ENCODE measurements around the gene DENND4A.
"Not testable (repeated sequence)": the region's sequence is repeated elsewhere in the genome, so short reads cannot be mapped to it uniquely, and the experiment has no call there.

Gene DENND4A

DNA sequence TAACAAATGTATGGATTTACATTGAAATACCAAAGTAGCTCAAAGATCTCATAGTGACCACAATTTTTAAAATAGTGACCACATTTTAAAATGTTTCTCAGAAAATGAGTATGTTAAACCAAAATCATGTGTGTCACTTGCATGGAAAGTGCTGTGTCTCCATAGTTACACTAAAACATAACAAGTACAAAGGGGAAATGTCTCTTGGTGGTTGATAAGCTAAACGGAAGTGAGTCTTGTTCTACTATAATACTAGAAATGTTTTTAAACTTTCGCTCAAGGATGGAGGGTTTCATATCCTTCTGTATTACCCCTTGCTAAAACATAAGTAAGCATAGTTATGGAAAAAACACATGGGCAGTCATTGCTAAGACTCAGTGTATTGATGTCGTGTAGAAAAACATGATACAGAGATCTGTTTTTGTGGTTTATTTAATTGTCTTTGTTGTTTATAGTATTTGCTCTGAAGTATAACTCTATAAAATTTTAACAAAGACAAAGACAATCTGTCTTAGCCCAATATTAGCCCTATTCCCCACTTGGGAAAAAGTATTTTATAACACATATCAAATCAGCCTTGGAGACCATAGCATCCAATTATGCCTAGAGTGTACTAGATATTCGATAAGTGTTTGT lies 27.0 kb upstream of the DENND4A start:
- DNase-seq, result no peak

DNA sequence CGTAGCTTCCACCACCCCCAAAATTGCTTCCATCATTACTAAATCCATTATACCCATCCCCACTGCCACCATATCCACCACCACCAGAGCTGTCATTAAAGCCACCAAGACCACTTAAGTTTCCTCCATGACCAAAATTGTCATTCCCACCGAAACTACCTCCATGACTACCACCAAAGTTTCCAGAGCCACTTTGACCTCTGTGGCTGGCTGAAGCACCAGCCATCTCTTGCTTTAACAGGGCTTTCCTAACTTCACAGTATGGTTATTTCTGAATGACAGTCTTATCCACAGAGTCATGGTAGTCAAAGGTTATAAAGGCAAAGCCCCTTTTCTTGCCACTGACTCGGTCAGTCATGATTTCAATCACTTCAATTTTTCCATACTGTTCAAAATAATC lies 24.3 kb upstream of the DENND4A start:
- peak in 1 of 2 experiments; percentile 35 for DNase-seq

DNA sequence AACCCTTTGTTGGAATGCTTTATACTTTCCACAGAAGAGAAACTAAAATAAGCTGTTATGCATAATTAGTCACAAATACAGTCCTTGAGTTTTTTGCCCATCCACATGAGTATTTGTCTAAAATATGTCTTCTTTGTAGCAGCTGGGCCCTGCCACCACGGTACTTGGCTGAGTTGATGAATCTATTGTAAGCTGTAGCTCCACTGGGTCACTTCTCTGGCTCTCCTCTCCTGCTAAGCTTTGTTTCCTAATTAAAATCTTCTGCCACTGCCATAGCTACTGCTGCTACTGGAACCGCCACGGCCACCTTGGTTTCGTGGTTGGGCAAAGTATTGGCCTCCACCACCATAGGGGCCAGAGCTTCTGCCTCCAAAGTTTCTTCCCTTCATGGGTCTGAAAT lies 23.9 kb upstream of the DENND4A start:
- DNase-seq, result not testable (repeated sequence)

DNA sequence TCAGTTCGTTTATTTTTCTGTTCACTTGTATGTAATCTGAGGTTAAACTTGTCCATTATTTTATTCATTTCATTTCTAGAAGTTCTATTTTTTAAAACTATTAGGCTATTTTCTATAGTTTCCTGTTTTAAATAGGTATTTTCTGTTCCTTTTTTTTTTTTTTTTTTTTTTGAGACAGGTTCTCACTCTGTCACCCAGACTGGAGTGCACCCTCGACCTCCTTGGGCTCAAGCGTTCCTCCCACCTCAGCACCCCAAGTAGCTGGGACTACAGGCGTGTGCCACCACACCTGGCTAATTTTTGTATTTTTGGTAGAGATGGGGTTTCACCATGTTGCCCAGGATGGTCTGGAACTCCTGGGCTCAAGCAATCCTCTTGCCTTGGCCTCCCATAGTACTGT lies 22.2 kb upstream of the DENND4A start:
- not testable (repeated sequence) for DNase-seq

DNA sequence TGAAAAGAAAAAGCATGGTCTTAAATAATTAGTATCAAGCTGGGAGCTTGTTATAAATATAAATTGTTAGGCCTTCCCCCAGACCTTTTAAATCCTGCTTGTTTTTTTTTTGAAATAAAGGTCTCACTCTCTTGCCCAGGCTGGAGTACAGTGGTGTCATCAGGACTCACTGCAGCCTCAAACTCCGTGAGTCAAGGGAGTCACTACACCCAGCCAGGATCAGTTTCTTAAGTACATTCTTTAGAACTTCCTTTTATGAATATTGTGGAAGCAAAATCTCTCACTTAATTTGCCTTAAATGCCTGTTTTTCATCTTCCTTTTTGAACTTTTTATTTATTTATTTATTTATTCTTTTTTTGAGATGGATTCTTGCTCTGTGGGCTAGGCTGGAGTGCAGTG lies 20.8 kb upstream of the DENND4A start:
- no peak for DNase-seq

DNA sequence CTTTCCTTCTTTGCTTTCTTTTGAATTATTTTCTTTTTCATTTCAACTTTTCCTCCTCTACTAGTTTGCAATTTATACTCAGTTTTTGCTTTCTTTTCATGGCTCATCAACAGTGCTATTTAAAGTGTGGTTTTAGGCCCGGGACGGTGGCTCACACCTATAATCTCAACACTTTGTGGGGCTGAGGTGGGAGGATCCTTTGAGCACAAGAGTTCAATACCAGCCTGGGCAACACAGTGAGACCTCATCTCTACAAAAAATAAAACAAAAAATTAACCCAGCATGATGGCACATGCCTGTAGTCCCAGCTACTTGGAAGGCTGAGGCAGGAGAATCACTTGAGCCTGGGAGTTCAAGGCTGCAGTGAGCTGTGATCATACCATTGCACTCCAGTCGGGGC lies 20.4 kb upstream of the DENND4A start:
- no peak for DNase-seq

DNA sequence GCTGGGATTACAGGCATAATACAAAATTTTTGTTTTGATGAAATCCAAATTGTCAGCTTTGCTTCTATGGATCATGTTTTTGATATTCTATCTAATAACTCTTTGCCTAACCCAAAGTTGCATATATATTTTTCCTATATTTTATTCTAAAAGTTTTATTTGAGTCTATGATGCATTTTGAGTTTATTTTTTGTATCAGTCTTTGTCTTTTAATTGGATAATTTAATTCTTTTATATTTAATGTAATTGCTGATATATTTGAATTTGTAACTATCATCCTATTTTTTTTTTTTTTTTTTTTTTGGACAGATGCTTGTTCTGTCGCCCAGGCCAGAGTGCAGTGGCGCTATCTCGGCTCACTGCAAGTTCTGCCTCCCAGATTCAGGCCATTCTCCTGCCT lies 19.7 kb upstream of the DENND4A start:
- no peak for DNase-seq

DNA sequence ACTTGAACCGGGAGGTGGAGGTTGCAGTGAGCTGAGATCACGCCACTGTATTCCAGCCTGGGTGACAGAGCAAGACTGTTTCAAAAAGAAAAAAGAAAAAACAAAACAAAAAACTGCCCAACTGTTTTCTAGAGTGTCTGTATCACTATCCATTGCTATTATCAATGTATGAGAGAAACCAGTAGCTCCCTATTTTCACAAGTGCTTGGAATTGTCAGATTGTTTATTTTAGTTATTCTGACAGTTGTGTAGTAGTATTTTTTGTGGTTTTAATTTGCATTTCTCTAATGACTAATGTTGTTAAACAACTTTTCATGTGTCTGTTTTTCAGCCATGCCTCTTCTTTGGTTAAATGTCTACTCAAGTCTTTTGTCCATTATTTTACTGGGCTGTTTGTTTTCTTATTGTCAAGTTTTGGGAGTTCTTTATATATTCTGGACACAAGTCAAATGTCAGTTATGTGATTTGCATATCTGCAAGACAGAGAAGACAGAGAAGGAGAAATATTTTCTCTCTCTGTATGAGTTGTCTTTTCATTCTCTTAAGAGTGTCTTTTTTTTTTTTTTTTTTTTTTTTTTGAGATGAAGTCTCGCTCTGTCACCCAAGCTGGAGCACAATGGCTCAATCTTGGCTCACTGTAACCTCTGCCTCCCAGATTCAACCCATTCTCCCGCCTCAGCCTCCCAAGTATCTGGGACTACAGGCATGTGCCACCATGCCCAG lies 19.1 kb upstream of the DENND4A start:
- DNase-seq, result not testable (repeated sequence)

DNA sequence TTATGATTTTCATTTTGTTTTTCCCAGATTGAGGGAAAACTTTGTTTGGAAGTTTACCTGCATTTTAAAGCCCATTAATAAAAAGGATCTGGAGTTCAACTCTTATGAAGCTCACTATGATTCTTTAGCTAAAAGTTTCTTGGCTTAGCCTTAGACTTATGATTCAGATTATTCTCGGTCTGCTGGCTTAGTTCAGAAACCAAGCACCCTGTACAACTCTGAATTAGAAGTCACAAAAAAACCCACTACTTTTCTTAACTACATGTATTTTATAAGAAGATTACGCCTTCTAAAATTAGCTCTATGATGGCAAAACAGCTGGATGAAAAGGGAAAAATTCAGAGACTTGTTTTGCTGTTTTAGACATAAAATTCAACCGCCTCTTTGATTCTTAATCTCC lies 14.3 kb upstream of the DENND4A start:
- DNase-seq, result no peak

DNA sequence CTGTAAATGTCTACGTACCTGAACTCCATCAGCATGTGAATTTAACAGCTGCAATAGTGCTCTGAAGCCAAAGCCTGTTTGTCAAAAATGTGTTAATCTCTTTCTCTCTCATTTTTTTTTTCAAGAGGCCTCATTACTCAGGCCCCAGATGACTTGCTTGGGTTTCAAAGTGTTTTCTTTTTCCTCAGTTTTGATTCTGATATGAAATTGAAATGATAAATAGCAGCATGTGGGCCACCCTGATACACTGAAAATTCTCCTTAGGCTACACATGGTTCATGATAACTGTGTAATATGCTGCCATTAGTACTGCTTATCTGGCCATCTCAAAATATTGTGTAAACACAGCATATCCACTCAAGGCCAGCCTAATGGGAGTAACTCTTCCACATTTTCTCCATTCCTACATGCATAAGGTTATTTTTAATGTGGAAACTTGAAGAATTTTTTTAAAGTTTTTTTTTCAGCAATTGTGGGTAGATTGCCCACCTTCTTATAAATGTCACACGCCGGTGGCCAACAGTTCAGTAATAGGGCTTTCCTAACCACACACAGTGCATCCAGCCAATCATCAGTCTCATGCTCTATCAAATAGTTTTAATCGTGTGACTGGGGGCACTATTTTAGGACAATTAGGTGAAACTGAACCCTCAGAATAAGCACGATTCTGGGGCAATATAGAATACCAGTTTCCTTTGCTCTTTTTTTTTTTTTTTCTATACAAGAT lies 13.1 kb upstream of the DENND4A start:
- no peak for DNase-seq

DNA sequence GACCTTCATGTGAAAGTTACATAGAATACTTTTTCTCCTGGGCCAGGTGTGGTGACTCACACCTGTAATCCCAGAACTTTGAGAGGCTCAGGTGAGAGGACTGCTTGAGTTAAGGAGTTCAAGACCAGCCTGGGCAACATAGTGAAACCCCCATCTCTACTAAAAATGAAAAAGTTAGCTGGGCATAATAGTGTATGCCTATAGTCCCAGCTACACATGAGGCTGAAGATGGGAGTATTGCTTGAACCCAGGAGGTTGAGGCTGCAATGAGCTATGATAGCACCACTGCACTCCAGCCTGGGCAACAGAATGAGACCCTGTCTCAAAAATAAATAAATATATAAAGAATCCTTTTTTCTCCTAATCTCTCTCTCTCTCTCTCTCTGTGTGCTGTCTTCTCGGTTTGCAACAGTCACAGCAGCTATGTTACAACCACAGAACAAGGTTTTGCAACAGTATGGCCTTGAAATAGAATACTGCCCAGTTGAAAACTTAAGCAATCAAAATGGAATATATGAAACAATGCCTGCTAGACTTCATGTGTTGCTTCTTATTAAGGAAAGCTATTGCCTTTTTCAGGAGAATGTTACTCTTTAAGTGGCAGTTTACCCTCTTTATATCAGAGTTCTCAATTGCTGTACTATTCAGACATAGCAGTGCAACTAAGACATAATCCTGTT lies 12.3 kb upstream of the DENND4A start:
- DNase-seq, result no peak

DNA sequence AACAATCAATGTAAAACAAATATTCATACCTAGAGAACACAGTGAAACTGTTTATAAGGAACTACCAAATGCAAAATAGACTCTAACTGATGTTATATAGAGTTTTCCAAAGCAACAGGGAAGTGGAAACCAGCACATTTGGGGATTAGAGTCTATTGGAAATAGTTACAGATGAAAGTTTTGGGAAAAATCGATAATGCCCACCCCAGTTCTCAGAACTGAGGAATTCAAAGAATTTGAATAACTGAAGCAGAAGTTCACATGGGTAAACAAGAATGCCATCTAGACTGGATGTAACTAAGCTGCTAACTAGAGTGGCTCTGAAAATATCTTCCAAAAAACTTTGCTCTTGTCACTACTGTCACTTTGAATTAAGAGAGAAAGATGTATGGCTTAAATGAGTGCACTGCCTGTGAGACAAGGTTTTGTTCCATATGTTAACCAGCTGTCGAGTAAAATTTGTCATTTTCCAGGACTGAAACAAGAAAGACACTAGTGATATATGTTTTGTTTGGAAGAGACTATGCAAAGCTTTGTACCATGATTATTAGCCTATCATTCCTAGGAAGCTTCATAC lies 9.2 kb upstream of the DENND4A start:
- no peak for DNase-seq

DNA sequence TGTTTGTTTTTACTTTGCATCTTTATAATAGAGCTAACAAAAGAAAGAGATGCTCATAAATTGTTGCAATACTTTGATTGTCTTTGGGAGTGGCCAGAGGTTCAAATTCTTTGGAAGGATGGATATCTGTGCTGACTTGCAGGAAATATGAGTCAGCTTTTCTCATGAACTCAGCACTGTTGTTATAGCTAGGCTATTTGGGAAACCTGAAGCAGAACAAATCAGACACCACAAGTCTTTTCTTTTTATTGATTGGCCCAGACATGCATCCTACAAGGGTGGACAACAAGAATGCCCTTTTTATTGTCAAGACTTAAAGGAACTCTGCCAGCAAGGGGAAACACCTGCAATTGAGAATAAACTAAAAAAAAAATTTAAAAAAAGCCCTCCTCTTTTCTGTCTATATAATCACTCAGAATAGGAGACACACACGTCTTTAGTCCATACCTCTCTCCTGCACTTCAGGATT lies 4.6 kb upstream of the DENND4A start:
- no peak for DNase-seq

DNA sequence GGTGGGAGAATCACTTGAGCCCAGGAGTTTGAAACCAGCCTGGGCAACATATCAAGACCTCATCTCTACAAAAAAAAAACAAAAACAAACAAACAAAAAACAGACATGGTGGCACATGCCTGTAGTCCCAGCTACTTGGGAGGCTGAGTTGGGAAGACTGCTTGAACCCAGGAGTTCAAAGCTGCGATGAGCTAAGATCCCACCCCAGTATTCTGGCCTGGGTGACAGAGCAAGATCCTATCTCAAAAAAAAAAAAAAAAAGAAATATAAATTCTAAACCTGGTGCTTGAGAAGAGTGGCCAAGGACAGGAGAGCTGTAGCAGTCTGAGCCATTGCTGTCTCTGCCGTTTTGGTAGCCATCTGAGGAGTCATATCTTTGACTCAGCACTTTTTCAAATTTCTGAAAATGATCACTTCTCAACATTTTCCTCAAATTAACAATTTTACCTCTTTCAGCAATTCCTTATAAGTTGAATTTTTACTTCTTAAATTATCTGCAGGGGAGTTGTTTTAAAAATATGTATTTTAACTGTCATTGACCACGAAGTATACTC lies 3.6 kb upstream of the DENND4A start:
- DNase-seq, result no peak

DNA sequence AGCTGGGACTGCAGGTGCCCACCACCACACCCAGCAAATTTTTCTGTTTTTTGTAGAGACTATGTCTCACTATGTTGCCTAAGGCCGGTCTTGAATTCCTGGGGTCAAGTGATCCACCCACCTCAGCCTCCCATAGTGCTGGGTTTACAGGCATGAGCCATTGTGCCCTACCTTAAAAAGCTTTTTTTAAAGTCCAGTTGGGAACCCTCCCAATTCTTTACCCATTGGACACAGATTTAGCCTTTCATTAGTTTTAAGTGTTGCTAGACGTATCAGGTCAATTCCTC lies 1.7 kb upstream of the DENND4A start:
- DNase-seq, result no peak

DNA sequence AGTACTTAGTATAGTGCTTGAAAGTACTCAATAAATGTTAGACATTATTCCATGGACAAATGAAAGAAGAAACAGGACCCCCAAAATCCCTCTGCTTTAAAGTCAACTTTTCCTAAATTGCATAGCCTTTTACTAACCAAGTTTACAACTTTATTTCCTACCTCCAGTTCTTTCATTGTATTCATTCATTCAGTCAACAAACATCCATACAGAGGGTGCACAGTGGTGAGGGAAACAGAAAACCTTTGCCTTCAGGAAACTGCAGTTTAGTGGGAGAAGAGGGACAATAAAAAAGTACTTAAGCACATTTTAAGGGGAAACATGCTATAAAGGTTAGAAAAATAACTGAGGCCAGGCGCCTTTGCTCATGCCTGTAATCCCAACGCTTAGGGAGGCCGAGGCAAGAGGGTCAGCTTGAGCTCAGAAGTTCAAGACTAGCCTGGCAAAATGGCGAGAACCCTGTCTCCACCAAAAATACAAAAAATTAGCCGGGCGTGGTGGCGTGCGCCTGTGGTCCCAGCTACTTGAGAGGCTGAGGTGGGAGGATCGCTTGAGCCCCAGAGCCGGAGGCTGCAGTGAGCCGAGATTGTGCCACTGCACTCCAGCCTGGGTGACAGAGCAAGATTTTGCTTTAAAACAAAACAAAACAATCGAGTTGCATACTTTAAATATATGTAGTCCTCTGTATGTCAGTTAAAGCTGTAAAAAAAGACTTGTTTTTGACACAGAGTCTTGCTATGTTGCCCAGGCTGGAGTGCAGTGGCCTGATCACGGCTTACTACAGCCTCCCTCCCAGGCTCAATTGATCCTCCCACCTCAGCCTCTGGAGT lies 1.1 kb upstream of the DENND4A start:
- no peak for DNase-seq

DNA sequence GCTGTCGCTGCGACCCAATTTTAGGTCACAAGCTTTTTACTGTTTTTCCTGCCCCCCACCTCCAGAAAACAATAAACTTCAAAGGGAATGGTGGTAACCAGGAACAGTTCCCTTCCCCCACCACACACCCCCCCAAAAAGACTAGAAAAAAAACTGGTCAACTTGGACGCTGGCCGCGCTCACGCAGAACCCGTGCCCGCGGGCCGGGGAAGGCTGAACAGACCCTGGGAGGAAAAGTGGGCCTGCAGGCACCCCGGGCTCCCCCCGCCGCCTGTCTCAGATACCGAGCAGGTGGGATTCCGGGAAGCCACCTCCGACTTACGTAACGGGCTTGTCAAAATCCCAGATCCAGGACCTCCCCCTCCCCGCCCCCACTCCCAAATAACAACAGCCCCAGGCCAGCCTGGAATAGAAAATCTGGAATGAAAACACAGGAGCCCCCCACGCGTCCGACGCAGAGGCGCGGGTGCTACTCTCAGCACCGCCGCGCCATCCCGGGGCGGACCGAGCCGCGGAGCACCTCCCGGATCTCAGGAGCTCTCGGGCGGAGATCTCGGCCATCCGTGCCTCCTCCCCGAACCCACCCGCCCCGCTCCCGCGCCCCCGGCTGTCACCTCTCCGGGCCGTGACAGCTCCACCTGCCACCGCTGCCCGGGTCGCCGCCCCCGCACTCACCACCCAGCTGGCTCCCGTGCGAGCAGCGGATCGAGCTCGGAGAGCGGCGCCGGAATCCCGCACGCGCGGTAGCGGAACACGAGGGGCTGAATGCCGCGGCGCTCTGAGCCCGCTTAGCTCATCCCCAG lies 557 bp downstream of the DENND4A start:
- peak; percentile 50 to 58 for DNase-seq

DNA sequence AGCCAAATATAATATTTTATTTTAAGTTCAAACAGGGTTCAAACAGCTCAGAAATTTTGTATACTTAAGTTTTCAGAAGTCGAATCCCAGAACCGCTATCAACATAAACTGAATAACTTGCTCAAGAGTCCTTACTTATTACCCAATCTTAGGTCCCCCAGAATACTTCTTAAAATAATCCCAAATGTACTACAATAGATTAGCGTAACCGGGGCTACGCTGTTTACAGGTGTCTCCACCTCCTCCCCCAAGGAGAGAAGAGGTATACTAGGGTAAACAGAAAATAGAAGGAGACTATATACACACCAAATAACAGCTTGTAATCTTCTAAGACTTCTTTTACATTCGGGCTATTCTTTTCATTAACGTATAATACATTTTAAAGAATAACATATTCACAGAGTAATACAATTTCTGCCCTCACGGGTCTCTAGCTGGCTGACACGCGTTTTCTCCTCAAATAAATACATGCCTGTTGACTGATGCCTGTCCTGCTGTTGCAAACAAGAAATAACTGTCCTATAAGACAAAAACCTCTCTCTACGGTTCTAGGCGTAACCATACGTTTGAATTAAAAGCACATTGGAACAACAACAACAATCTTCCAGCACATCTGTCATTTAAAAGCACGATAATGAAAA lies 1.3 kb downstream of the DENND4A start:
- no peak for DNase-seq

DNA sequence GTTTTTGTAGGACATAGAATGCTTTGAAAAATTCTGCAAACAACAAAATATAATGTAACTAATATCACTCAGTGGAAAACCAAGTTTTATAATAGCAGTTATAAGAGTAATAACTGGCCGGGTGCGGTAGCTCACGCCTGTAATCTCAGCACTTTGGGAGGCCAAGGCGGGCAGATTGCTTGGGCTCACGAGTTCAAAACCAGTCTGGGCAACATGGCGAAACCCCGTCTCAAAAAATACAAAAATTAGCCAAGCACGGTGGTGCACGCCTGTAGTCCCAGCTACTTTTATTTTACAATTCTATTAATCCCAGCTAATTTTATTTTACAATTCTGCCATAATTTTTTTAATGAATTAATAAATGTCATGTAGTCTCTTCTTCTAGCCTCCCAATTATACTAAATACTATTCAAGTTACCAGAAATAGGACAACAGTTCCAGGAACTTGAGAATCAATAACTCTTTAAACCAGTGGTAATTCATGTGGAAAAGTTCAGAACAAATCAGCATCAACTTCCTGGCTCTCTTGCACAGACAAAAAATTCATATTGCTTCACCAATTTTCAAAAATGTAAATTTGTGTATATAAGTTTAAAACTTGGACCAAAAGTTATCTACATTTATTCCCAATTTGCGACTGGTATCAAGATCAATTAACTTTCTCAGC lies 2.2 kb downstream of the DENND4A start:
- DNase-seq, result no peak

DNA sequence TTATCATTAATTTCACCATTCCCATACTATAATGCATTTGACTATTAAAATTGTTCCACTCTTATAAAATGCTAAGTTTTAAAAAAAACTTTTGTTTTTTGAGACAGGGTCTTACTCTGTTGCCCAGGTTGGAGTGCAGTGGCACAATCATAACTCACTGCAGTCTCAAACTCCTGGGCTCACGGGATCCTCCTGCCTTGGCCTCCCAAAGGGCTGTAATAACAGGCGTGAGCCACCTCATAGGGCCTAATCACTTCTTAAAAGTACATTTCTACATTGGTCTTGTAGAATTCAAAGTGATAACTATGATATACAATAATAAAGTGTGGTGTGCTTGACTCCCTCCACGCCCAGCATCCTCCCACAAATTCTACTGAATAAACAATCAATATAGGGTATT lies 3.0 kb downstream of the DENND4A start:
- no peak for DNase-seq
